ENCODE results near the gene SRGAP1.

Gene SRGAP1

GRCh38 chr12:64090047-64090446, 245.5 kb downstream of the SRGAP1 start:
- DNase-seq (ENCODE audit: low read depth in 2 of 2), result no peak
- no peak for TF ChIP-seq CTCF (IDR thresholded peaks at IDR 0.05; ENCODE audit: low read depth, low read length)
- no peak overlapping the region for H3K4me3 ChIP-seq (replicated peaks in 1 of 2; ENCODE audit: low read depth in 2 of 2, low read length in 2 of 2)

GRCh38 chr12:64091186-64091585, 246.7 kb downstream of the SRGAP1 start:
- no peak for DNase-seq (ENCODE audit: low read depth in 2 of 2)
- no peak overlapping the region for H3K4me3 ChIP-seq (replicated peaks in 1 of 2; ENCODE audit: low read depth in 2 of 2, low read length in 2 of 2)
- no peak for TF ChIP-seq CTCF (IDR thresholded peaks at IDR 0.05; ENCODE audit: low read depth, low read length)

GRCh38 chr12:64092507-64093196, 248.2 kb downstream of the SRGAP1 start:
- DNase-seq (ENCODE audit: low read depth in 2 of 2), result no peak
- no peak overlapping the region for H3K4me3 ChIP-seq (replicated peaks in 1 of 2; ENCODE audit: low read depth in 2 of 2, low read length in 2 of 2)
- TF ChIP-seq CTCF (IDR thresholded peaks at IDR 0.05; ENCODE audit: low read depth, low read length), result no peak

- no peak overlapping the region for H3K4me3 ChIP-seq (replicated peaks in 1 of 2; ENCODE audit: low read depth in 2 of 2, low read length in 2 of 2)
- DNase-seq (ENCODE audit: low read depth in 2 of 2), result no peak
- no peak for TF ChIP-seq CTCF (IDR thresholded peaks at IDR 0.05; ENCODE audit: low read depth, low read length)
These were observed 249.2 kb downstream of the SRGAP1 start for GRCh38 chr12:64093689-64094088.

- peak; percentile 41 to 43 for DNase-seq (ENCODE audit: low read depth in 2 of 2)
- no peak for TF ChIP-seq CTCF (IDR thresholded peaks at IDR 0.05; ENCODE audit: low read depth, low read length)
- no peak overlapping the region for H3K4me3 ChIP-seq (replicated peaks in 1 of 2; ENCODE audit: low read depth in 2 of 2, low read length in 2 of 2)
These were observed 253.0 kb downstream of the SRGAP1 start for GRCh38 chr12:64097366-64098105.

GRCh38 chr12:64098709-64099354, 254.3 kb downstream of the SRGAP1 start:
- H3K4me3 ChIP-seq (replicated peaks in 1 of 2; ENCODE audit: low read depth in 2 of 2, low read length in 2 of 2), result no peak overlapping the region
- DNase-seq (ENCODE audit: low read depth in 2 of 2), result peak; percentile 81 to 89
- TF ChIP-seq CTCF (IDR thresholded peaks at IDR 0.05; ENCODE audit: low read depth, low read length), result no peak
